Forelimb muscle (tissue), 1 donor: ENCODE data around the gene FOSL2. TPM values are rescaled to one million over a fixed set of nuclear protein-coding genes. Genes with fewer than 3 reads are reported as not detected.

ENCODE experiments used
- DNase-seq: peaks from one replicate; pipeline ENCODE4 v3.0.0-alpha.2; 2013; ENCODE audit warnings: low read depth
- polyA plus RNA-seq: library from polyadenylated mRNA; unstranded; fragments of 120-200 nt; gene quantifications from one replicate; pipeline ENCODE4 v1.2.1, GENCODE V29; 2013; ENCODE audit not compliant: insufficient read length

Gene FOSL2
- polyA plus RNA-seq, 1 donor = 17.3 TPM

GRCh38 chr2:28449488-28450395 lies 57.1 kb downstream of the FOSL2 start:
- no peak for DNase-seq

GRCh38 chr2:28450901-28451565 lies 58.4 kb downstream of the FOSL2 start:
- no peak for DNase-seq

GRCh38 chr2:28451793-28452533 lies 59.3 kb downstream of the FOSL2 start:
- no peak for DNase-seq

- no peak for DNase-seq
These were observed 60.0 kb downstream of the FOSL2 start for GRCh38 chr2:28452534-28453081.

GRCh38 chr2:28453396-28453795 lies 60.7 kb downstream of the FOSL2 start:
- DNase-seq = no peak

- no peak for DNase-seq
These were observed 61.6 kb downstream of the FOSL2 start for GRCh38 chr2:28454016-28454930.

GRCh38 chr2:28457237-28457636 lies 64.6 kb downstream of the FOSL2 start:
- no peak for DNase-seq

GRCh38 chr2:28461056-28461455 lies 68.4 kb downstream of the FOSL2 start:
- DNase-seq = no peak

GRCh38 chr2:28462122-28462521 lies 69.5 kb downstream of the FOSL2 start:
- no peak for DNase-seq

- no peak for DNase-seq
These were observed 70.7 kb downstream of the FOSL2 start for GRCh38 chr2:28463211-28463816.

- no peak for DNase-seq
These were observed 71.2 kb downstream of the FOSL2 start for GRCh38 chr2:28463893-28464292.

GRCh38 chr2:28465148-28465885 lies 72.7 kb downstream of the FOSL2 start:
- no peak for DNase-seq

Other genes with a start within 250 kb of the FOSL2 start
- 2.0 TPM for gene PLB1, start 103.2 kb downstream of the FOSL2 start, polyA plus RNA-seq